IMR-90 (cell line): ENCODE results near the gene DYRK1A. TPM values are rescaled to one million over a fixed set of nuclear protein-coding genes. Genes with fewer than 3 reads are reported as not detected.

ENCODE experiments used
- ATAC-seq: fragments of 200-7000 bp; cut with Tn5 transposase; 2 replicates; pipeline ENCODE4 v1.9.1; 2020; ENCODE audit warnings: low read depth, mild to moderate bottlenecking, moderate library complexity
- BruUV-seq: library from RNA; stranded (reverse); fragments of 400-500 nt; replicated peaks from 2 replicates; lab custom pipeline; 2021; lab: Mats Ljungman, UMichigan
- CTCF ChIA-PET: fragments of 300-600 bp; formaldehyde crosslinking; extraction: SDS; loops from one replicate; lab custom pipeline; 2021; ENCODE audit warnings: antibody characterized with exemption; lab: Yijun Ruan, JAX
- POLR2A ChIA-PET: fragments of 300-600 bp; sonication (Branson Sonifier 250); formaldehyde crosslinking; loops from one replicate; lab custom pipeline; 2022; ENCODE audit warnings: antibody characterized with exemption; ENCODE audit not compliant: unreplicated experiment; lab: Charles Lee
- DNase-seq: peaks from one replicate; pipeline ENCODE4 v3.0.0; 2013
- H2AFZ ChIP-seq: replicated peaks from 2 replicates; pipeline ENCODE3; 2013; ENCODE audit warnings: low read length, mild to moderate bottlenecking; ENCODE audit not compliant: poor library complexity
- H2AK5ac ChIP-seq: 2 replicates; pipeline ENCODE4 v1.6.1; 2013; ENCODE audit warnings: low read depth, low read length, inconsistent platforms
- H2AK9ac ChIP-seq: replicated peaks from 2 replicates; pipeline ENCODE3; 2013; ENCODE audit warnings: mild to moderate bottlenecking, low read depth, low read length, moderate library complexity; ENCODE audit not compliant: poor library complexity
- H2BK120ac ChIP-seq: 2 replicates; pipeline ENCODE4 v1.6.1; 2013; ENCODE audit warnings: low read depth, low read length, inconsistent platforms
- H2BK15ac ChIP-seq: 3 replicates; pipeline ENCODE4 v1.6.1; 2013; ENCODE audit warnings: low read depth, low read length, inconsistent platforms
- H2BK20ac ChIP-seq: 2 replicates; pipeline ENCODE4 v1.6.1; 2013; ENCODE audit warnings: low read depth, mild to moderate bottlenecking, inconsistent platforms, low read length, moderate library complexity
- H2BK5ac ChIP-seq: 2 replicates; pipeline ENCODE4 v1.6.1; 2013; ENCODE audit warnings: mild to moderate bottlenecking, low read depth, low read length, inconsistent platforms; ENCODE audit not compliant: poor library complexity, severe bottlenecking
- H3K14ac ChIP-seq: replicated peaks from 2 replicates; pipeline ENCODE4 v1.6.1; 2013; ENCODE audit warnings: low read depth, low read length, inconsistent platforms
- H3K18ac ChIP-seq: 2 replicates; pipeline ENCODE4 v1.6.1; 2013; ENCODE audit warnings: low read depth, low read length, control low read depth
- H3K23ac ChIP-seq: 2 replicates; pipeline ENCODE4 v1.6.1; 2013; ENCODE audit warnings: low read depth, low read length, inconsistent platforms
- H3K27ac ChIP-seq: 2 replicates; pipeline ENCODE4 v1.5.1; 2013; ENCODE audit warnings: mild to moderate bottlenecking, control low read depth, low read length; ENCODE audit not compliant: insufficient read depth
- H3K27me3 ChIP-seq: 2 replicates; pipeline ENCODE4 v1.6.1; 2013; ENCODE audit warnings: low read length; ENCODE audit not compliant: control insufficient read depth, insufficient read depth
- H3K36me3 ChIP-seq: 2 replicates; pipeline ENCODE4 v1.6.1; 2013; ENCODE audit warnings: low read length, mixed read lengths; ENCODE audit not compliant: control insufficient read depth, insufficient read depth
- H3K4ac ChIP-seq: 2 replicates; pipeline ENCODE4 v1.6.1; 2013; ENCODE audit warnings: low read depth, low read length, inconsistent platforms
- H3K4me1 ChIP-seq: 2 replicates; pipeline ENCODE4 v1.6.1; 2013; ENCODE audit warnings: low read length, mixed read lengths; ENCODE audit not compliant: control insufficient read depth, insufficient read depth
- H3K4me2 ChIP-seq: 2 replicates; pipeline ENCODE4 v1.6.1; 2013; ENCODE audit warnings: low read depth, mild to moderate bottlenecking, control low read depth, low read length, moderate library complexity
- H3K4me3 ChIP-seq: 2 replicates; pipeline ENCODE4 v1.5.1; 2013; ENCODE audit warnings: low read depth, mild to moderate bottlenecking, control low read depth, low read length, moderate library complexity; ENCODE audit not compliant: insufficient read depth
- H3K56ac ChIP-seq: 2 replicates; pipeline ENCODE4 v1.6.1; 2013; ENCODE audit warnings: low read length, inconsistent platforms; ENCODE audit not compliant: insufficient read depth; ENCODE audit errors: extremely low read depth
- H3K79me1 ChIP-seq, 2 experiments: 2 replicates each; pipeline ENCODE4 v1.6.1; 2013; ENCODE audit warnings: low read length in 2 of 2, inconsistent platforms in 1 of 2, low read depth in 1 of 2
- H3K9ac ChIP-seq: 2 replicates; pipeline ENCODE4 v1.6.1; 2013; ENCODE audit warnings: low read depth, low read length, control low read depth
- H3K9me1 ChIP-seq: 2 replicates; pipeline ENCODE4 v1.6.1; 2013; ENCODE audit warnings: low read length, inconsistent platforms; ENCODE audit not compliant: insufficient read depth
- H3K9me3 ChIP-seq: 2 replicates; pipeline ENCODE4 v1.6.1; 2013; ENCODE audit warnings: low read length; ENCODE audit not compliant: control insufficient read depth, insufficient read depth
- H4K20me1 ChIP-seq: 2 replicates; pipeline ENCODE4 v1.6.1; 2013; ENCODE audit warnings: low read length, inconsistent platforms; ENCODE audit not compliant: insufficient read depth
- H4K5ac ChIP-seq: 2 replicates; pipeline ENCODE4 v1.6.1; 2013; ENCODE audit warnings: mild to moderate bottlenecking, low read depth, low read length, control low read depth
- H4K8ac ChIP-seq, 2 experiments: 2 replicates each; pipeline ENCODE4 v1.6.1; 2013; ENCODE audit warnings: low read depth in 2 of 2, low read length in 2 of 2, control low read depth in 1 of 2, inconsistent platforms in 1 of 2
- H4K91ac ChIP-seq: 2 replicates; pipeline ENCODE4 v1.6.1; 2013; ENCODE audit warnings: low read depth, low read length, inconsistent platforms; ENCODE audit not compliant: insufficient read depth
- BHLHE40 ChIP-seq: fragments of 150-350 bp; IDR thresholded peaks from 2 replicates; pipeline ENCODE4 v1.6.1; 2016; ENCODE audit warnings: mild to moderate bottlenecking, low read depth, low read length
- CEBPB ChIP-seq: IDR thresholded peaks from 2 replicates; pipeline ENCODE4 v1.6.1; 2012; ENCODE audit warnings: low read depth, low read length, improper control_type of control experiment
- CHD1 ChIP-seq: IDR thresholded peaks from 2 replicates; pipeline ENCODE4 v1.6.1; 2012; ENCODE audit warnings: low read depth, low read length, improper control_type of control experiment
- FOS ChIP-seq: fragments of 150-350 bp; IDR thresholded peaks from 2 replicates; pipeline ENCODE4 v1.6.1; 2016; ENCODE audit warnings: low read depth, low read length
- MAZ ChIP-seq: IDR thresholded peaks from 2 replicates; pipeline ENCODE4 v1.6.1; 2012; ENCODE audit warnings: low read depth, mild to moderate bottlenecking, low read length, improper control_type of control experiment, moderate library complexity, borderline replicate concordance
- RAD21 ChIP-seq: IDR thresholded peaks from 2 replicates; pipeline ENCODE4 v1.6.1; 2012; ENCODE audit warnings: low read length, improper control_type of control experiment
- RCOR1 ChIP-seq: IDR thresholded peaks from 2 replicates; pipeline ENCODE4 v1.6.1; 2012; ENCODE audit warnings: mild to moderate bottlenecking, low read length, improper control_type of control experiment; ENCODE audit not compliant: insufficient replicate concordance
- SMC3 ChIP-seq: fragments of 150-350 bp; IDR thresholded peaks from 2 replicates; pipeline ENCODE4 v1.6.1; 2016; ENCODE audit warnings: low read depth, mild to moderate bottlenecking, antibody characterized with exemption, low read length, moderate library complexity
- WGBS, 2 experiments: methylation state at CpG; one replicate each; pipeline versions ENCODE4 v1.1.5 to v1.1.7; 2013; ENCODE audit warnings: missing lambda C conversion rate in 2 of 2; ENCODE audit not compliant: insufficient read length in 1 of 2; ENCODE audit errors: extremely low coverage in 2 of 2; 5-methylcytosine and 5-hydroxymethylcytosine counted together
- dilution Hi-C: fragments of 300-500 bp; cut with HindIII; formaldehyde crosslinking; loops from one replicate; pipeline ENCODE4 v1.14.3; 2018; ENCODE audit warnings: low sequenced_read_pairs; ENCODE audit not compliant: unreplicated experiment
- in situ Hi-C: fragments of 300-500 bp; cut with MboI; formaldehyde crosslinking; loops from 3 replicates; pipeline ENCODE4 v1.14.3; 2019; ENCODE audit warnings: low sequenced_read_pairs, inconsistent platforms, mixed read lengths
- intact Hi-C: fragments of 100-400 bp; cut with micrococcal nuclease; formaldehyde crosslinking; loops from 2 replicates; pipeline ENCODE4 v1.10.0; 2022
- polyA plus RNA-seq, 3 experiments: library from polyadenylated mRNA; depleted of rRNA; stranded (reverse); fragments of >200 nt; gene quantifications; 2 replicates each; pipeline ENCODE4 v1.2.3, GENCODE V29; 2012; ENCODE audit warnings: low replicate concordance in 1 of 3
- total RNA-seq: library from RNA; depleted of rRNA; stranded (reverse); fragments of >200 nt; gene quantifications from 2 replicates; pipeline ENCODE4 v1.2.3, GENCODE V29; 2012
- TF ChIP-seq, protein P1 (sequence below): fragments of 150-350 bp; IDR thresholded peaks from 2 replicates; pipeline ENCODE4 v1.6.1; 2017; ENCODE audit warnings: mild to moderate bottlenecking, antibody characterized with exemption, low read length, low read depth
- TF ChIP-seq, protein P2 (sequence below): fragments of 150-350 bp; IDR thresholded peaks from 2 replicates; pipeline ENCODE4 v1.6.1; 2016; ENCODE audit warnings: low read depth, mild to moderate bottlenecking, low read length, moderate library complexity, borderline replicate concordance

The DYRK1A gene
- total and polyA plus RNA-seq, 2 of the 4 experiments (the other 2 are of a cell fraction): 18.6 to 50.5 TPM

DNA sequence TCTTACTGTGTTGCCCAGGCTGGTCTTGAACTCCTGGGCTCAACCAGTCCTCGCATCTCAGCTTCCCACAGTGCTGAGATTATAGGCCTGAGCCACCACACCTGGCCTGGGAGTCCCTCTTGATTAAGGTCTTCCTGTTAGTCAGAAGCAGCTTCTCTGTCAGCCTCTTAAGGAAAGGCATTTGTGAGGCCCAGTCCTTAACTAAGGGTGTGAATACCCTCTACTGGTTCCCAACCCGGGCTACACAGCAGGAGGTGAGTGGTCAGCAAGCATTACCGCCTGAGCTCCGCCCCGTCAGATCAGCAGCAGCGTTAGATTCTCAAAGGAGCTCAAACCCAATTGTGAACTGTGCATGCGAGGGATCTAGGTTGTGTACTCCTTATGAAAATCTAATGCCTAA, 117.2 kb downstream of the DYRK1A start:
- H2AK9ac ChIP-seq: no peak overlapping the region
- H2BK20ac ChIP-seq: no peak overlapping the region
- ATAC-seq (no peak), DNase-seq (no peak)
- no peak overlapping the region for H3K18ac ChIP-seq
- no peak overlapping the region for H2AK5ac ChIP-seq
- POLR2A ChIA-PET: no interaction called here
- no peak overlapping the region for H2BK120ac ChIP-seq
- no peaks in the 10 kb centered on the region for H3K9me3 ChIP-seq
- no peak overlapping the region for H3K9ac ChIP-seq
- dilution Hi-C loops (no loop called here), in situ Hi-C loops (no loop called here), intact Hi-C loops (no loop called here)
- no peak overlapping the region for H3K4me2 ChIP-seq
- no peaks in the 10 kb centered on the region for H3K27me3 ChIP-seq
- H3K14ac ChIP-seq: no peak overlapping the region
- peaks cover 11% of the 10 kb centered on the region for H3K9me1 ChIP-seq
- no peak overlapping the region for H2BK5ac ChIP-seq
- H3K4ac ChIP-seq: no peak overlapping the region
- H4K91ac ChIP-seq: no peak overlapping the region
- 100% methylated on average over 1 of the region's 7 CpGs; no CpG with 5 or more reads in 1 of the 2 experiments for WGBS, 2 experiments
- peaks cover 19 to 49% of the 10 kb centered on the region in 2 experiments for H3K79me1 ChIP-seq
- no peak overlapping the region for H2BK15ac ChIP-seq
- no peak overlapping the region for H3K56ac ChIP-seq
- BruUV-seq: no TSS peak
- no peak overlapping the region for H4K5ac ChIP-seq
- H3K4me1 ChIP-seq: no peaks in the 10 kb centered on the region
- no peak overlapping the region for H2AFZ ChIP-seq
- no peak overlapping the region for H3K27ac ChIP-seq
- no peak overlapping the region for H3K23ac ChIP-seq
- no peak overlapping the region for H3K4me3 ChIP-seq
- H4K20me1 ChIP-seq: peaks cover 2% of the 10 kb centered on the region; the same call in 1 of the 2 replicates
- no peak overlapping the region for H4K8ac ChIP-seq
- H3K36me3 ChIP-seq: peaks cover 12% of the 10 kb centered on the region
- no peak for TF ChIP-seq SMC3
- TF ChIP-seq RCOR1: no peak
- no peak for TF ChIP-seq RAD21
- TF ChIP-seq CHD1: no peak
- TF ChIP-seq, protein P1, sequence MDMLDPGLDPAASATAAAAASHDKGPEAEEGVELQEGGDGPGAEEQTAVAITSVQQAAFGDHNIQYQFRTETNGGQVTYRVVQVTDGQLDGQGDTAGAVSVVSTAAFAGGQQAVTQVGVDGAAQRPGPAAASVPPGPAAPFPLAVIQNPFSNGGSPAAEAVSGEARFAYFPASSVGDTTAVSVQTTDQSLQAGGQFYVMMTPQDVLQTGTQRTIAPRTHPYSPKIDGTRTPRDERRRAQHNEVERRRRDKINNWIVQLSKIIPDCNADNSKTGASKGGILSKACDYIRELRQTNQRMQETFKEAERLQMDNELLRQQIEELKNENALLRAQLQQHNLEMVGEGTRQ: no peak
- no peak for TF ChIP-seq MAZ
- TF ChIP-seq, protein P2, sequence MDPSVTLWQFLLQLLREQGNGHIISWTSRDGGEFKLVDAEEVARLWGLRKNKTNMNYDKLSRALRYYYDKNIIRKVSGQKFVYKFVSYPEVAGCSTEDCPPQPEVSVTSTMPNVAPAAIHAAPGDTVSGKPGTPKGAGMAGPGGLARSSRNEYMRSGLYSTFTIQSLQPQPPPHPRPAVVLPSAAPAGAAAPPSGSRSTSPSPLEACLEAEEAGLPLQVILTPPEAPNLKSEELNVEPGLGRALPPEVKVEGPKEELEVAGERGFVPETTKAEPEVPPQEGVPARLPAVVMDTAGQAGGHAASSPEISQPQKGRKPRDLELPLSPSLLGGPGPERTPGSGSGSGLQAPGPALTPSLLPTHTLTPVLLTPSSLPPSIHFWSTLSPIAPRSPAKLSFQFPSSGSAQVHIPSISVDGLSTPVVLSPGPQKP: no peak
- TF ChIP-seq FOS: no peak
- TF ChIP-seq BHLHE40: no peak
- TF ChIP-seq CEBPB: no peak
- CTCF ChIA-PET: no interaction called here
